ENCODE measurements around the gene CDCA3. TPM values are rescaled to one million over a fixed set of nuclear protein-coding genes. Genes with fewer than 3 reads are reported as not detected.

Gene CDCA3
- total RNA-seq, 1 donor from 2014 or later, result 3.1 TPM

DNA sequence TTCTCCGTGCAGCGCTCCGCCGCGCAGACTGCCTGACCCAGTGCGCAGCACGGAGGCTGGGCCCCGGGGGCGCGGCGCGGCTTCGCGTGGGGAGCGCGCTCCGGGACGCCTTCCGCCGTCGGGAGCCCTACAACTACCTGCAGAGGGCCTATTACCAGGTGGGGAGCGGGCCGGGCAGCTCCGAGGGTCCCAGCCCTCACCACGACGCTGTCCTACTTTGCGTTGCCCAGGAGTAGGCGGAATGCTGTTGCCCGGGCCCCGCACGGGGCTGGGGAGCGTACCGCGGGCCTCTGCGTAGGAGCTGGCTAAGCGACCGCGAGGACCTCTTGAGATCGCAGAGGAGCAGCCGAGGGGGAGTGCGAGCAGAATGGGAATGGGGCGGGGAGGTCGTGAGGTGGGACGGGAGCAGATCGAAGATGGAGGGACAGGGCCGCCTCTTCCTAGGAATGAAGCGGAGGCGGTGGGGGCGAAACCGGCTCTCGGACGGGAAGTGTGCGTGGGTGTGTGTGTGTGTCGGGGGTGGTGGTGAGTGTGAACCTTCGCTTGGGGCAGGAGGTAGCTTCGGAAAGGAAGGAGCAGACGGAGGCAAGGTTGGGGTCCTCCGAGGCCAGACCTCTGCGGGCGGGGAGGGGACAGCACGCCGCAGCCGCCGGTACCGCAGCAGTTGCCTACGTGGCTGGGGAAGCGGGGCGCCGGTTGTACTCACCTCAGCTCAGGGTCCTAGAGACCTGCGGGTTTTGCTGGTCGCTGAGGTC, 22.1 kb downstream of the CDCA3 start:
- H3K4me1 ChIP-seq (ENCODE audit: control insufficient read depth in 3 of 3, insufficient read depth in 3 of 3, low read length in 3 of 3), result peaks cover 22 to 24% (median 23%) of the 10 kb centered on the region in 3 donors
- peaks cover 0 to 7% (median 0%) of the 10 kb centered on the region in 3 donors for H3K36me3 ChIP-seq (ENCODE audit: control insufficient read depth in 3 of 3, insufficient read depth in 3 of 3, low read length in 3 of 3)
- peaks cover 25 to 64% (median 47%) of the 10 kb centered on the region in 3 donors for H3K27me3 ChIP-seq (ENCODE audit: control insufficient read depth in 3 of 3, insufficient read depth in 3 of 3, low read length in 3 of 3)
- peak overlapping the region; percentile 47 for H3K27ac ChIP-seq (ENCODE audit: low read depth, low read length)
- peak overlapping the region; percentile 56 to 79 (median 77) for H3K9ac ChIP-seq (ENCODE audit: low read depth in 1 of 3, low read length in 3 of 3)
- H3K9me3 ChIP-seq (ENCODE audit: control insufficient read depth in 3 of 3, low read length in 3 of 3), result no peaks in the 10 kb centered on the region
- H3K4me3 ChIP-seq (ENCODE audit: low read length in 3 of 3), result peak overlapping the region; percentile 67 to 74 (median 69)

DNA sequence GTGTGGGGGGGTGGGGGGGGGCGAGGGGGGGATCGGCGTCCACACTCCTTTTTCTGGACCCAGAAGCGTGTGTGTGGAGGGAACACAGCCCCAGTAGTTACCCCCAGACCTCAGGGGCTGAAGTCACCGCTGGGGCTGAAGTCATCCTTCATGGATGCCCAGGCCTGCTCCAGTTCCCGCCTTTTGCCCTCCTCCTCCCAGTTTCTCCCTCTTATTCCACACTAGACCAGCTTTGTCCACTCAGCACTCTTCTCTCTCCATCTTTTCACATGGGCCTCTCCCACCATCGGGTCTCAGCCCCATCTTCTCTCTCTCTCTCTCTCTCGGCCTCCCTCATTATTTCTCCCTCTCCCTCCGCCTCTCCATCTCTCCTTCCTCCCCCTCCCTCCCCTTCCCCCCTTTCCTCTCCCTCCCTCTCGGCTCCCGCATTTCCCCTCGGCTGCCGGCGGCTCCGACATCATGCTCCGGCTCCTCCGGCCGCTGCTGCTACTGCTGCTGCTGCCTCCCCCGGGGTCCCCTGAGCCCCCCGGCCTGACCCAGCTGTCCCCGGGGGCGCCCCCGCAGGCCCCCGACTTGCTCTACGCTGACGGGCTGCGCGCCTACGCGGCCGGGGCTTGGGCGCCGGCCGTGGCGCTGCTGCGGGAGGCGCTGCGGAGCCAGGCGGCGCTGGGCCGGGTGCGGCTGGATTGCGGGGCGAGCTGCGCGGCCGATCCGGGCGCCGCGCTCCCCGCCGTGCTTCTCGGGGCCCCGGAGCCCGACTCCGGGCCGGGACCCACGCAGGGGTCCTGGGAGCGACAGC, 22.9 kb downstream of the CDCA3 start, which contains the start of gene P3H3:
TSS of gene P3H3 (plus strand) at position 426 of the 799 bp plus-strand sequence. CDS start at position 460, 34 bp downstream.
- H3K36me3 ChIP-seq (ENCODE audit: control insufficient read depth in 3 of 3, insufficient read depth in 3 of 3, low read length in 3 of 3), result peaks cover 0 to 3% (median 0%) of the 10 kb centered on the region in 3 donors
- no peaks in the 10 kb centered on the region for H3K9me3 ChIP-seq (ENCODE audit: control insufficient read depth in 3 of 3, low read length in 3 of 3)
- H3K27me3 ChIP-seq (ENCODE audit: control insufficient read depth in 3 of 3, insufficient read depth in 3 of 3, low read length in 3 of 3), result peaks cover 29 to 70% (median 52%) of the 10 kb centered on the region in 3 donors
- peak within 1 kb of the TSS; percentile 56 to 79 (median 77) for H3K9ac ChIP-seq (ENCODE audit: low read depth in 1 of 3, low read length in 3 of 3)
- H3K4me3 ChIP-seq (ENCODE audit: low read length in 3 of 3), result peak within 1 kb of the TSS; percentile 69 to 74 (median 69)
- peak within 1 kb of the TSS; percentile 47 for H3K27ac ChIP-seq (ENCODE audit: low read depth, low read length)
- peaks cover 20 to 23% (median 22%) of the 10 kb centered on the region in 3 donors for H3K4me1 ChIP-seq (ENCODE audit: control insufficient read depth in 3 of 3, insufficient read depth in 3 of 3, low read length in 3 of 3)

DNA sequence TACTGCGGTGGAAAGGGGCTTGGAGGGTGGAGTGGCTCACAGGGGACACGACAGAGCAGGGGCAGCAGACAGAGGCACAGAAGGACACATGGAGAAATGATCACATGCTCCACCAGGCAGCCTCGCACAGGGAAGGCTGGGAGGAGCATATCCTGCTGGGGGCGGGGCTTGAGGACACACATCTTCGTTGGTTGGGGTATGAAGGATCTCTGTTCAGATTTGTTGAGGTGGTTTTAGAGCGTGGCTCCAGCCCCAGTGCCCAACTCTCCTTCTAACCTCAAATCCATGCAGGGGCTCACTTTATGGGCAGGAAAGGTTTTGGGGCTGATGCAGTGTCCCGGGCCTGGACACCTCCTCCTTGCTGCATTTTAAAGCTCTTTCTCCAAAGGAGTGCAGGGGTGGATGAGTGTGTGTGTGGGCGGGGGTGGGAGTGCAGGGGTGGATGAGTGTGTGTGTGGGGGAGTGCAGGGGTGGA, 23.6 kb downstream of the CDCA3 start:
- peak overlapping the region; percentile 25 for H3K27ac ChIP-seq (ENCODE audit: low read depth, low read length)
- H3K27me3 ChIP-seq (ENCODE audit: control insufficient read depth in 3 of 3, insufficient read depth in 3 of 3, low read length in 3 of 3), result peaks cover 32 to 76% (median 57%) of the 10 kb centered on the region in 3 donors
- H3K4me3 ChIP-seq (ENCODE audit: low read length in 3 of 3), result peak overlapping the region in 1 of 3 donors; percentile 43
- H3K4me1 ChIP-seq (ENCODE audit: control insufficient read depth in 3 of 3, insufficient read depth in 3 of 3, low read length in 3 of 3), result peaks cover 20 to 24% (median 22%) of the 10 kb centered on the region in 3 donors
- peaks cover 0 to 3% (median 0%) of the 10 kb centered on the region in 3 donors for H3K36me3 ChIP-seq (ENCODE audit: control insufficient read depth in 3 of 3, insufficient read depth in 3 of 3, low read length in 3 of 3)
- H3K9me3 ChIP-seq (ENCODE audit: control insufficient read depth in 3 of 3, low read length in 3 of 3), result no peaks in the 10 kb centered on the region
- peak overlapping the region in 1 of 3 donors; percentile 16 for H3K9ac ChIP-seq (ENCODE audit: low read depth in 1 of 3, low read length in 3 of 3)

DNA sequence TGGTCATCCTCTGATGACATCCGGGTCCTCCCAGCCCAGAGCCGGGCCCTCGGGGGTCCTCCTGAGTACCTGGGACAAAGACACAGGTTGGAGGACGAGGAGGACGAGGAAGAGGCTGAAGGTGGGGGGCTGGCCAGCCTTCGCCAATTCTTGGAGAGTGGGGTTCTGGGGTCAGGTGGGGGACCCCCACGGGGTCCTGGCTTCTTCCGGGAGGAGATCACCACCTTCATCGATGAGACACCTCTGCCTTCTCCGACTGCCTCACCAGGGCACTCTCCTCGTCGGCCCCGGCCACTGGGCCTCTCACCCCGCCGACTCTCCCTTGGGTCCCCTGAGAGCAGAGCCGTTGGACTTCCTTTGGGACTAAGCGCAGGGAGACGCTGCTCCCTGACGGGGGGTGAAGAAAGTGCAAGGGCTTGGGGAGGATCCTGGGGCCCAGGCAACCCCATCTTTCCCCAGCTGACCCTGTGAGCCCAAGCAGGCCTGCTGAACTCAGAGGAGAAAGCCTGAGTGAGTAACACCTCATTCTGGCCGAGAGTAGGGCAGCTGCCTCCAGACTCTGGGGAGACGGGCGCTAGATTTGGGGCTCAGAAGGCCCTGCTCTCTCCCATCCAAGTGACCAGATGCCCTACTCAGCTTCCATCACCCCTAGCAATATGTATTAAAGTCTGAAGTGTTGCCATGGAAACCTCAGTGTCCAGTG, 24.2 kb downstream of the CDCA3 start:
- Histone ChIP-seq H3K9me3 (ENCODE audit: control insufficient read depth in 3 of 3, low read length in 3 of 3) (no peaks in the 10 kb centered on the region), H3K4me3 (ENCODE audit: low read length in 3 of 3) (peak overlapping the region in 1 of 3 donors; percentile 43), H3K9ac (ENCODE audit: low read depth in 1 of 3, low read length in 3 of 3) (peak overlapping the region in 1 of 3 donors; percentile 25), H3K4me1 (ENCODE audit: control insufficient read depth in 3 of 3, insufficient read depth in 3 of 3, low read length in 3 of 3) (peaks cover 25 to 30% (median 28%) of the 10 kb centered on the region in 3 donors), H3K36me3 (ENCODE audit: control insufficient read depth in 3 of 3, insufficient read depth in 3 of 3, low read length in 3 of 3) (peaks cover 0 to 3% (median 0%) of the 10 kb centered on the region in 3 donors), H3K27me3 (ENCODE audit: control insufficient read depth in 3 of 3, insufficient read depth in 3 of 3, low read length in 3 of 3) (peaks cover 36 to 82% (median 63%) of the 10 kb centered on the region in 3 donors), H3K27ac (ENCODE audit: low read depth, low read length) (peak overlapping the region; percentile 25)

DNA sequence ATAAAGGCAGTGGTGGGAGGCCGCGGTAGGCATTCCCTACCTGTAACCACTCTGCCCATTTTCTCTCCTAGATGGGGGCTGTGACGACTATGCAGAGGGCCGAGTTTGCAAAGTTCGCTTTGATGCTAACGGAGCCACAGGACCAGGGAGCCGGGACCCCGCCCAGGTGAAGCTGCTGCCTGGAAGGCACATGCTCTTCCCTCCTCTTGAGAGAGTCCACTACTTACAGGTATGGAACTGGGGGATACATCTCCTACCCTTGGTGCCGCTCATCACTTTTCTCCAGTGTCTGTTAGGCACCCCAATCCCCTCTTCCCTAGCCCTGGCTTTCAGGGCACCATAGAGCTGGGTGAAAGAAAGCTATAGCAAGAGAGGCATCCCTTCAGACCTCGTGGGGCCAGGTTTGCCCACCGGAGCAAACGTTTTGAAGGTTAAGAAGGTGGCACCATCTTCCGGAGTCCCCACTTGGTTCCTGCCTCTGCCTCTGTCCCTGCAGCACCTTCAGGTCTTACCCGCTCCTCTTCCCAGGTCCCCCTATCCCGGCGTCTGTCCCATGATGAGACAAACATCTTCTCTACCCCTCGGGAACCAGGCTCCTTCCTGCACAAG, 24.9 kb downstream of the CDCA3 start:
- Histone ChIP-seq H3K4me1 (ENCODE audit: control insufficient read depth in 3 of 3, insufficient read depth in 3 of 3, low read length in 3 of 3) (peaks cover 28 to 31% (median 31%) of the 10 kb centered on the region in 3 donors), H3K27me3 (ENCODE audit: control insufficient read depth in 3 of 3, insufficient read depth in 3 of 3, low read length in 3 of 3) (peaks cover 36 to 85% (median 65%) of the 10 kb centered on the region in 3 donors)

DNA sequence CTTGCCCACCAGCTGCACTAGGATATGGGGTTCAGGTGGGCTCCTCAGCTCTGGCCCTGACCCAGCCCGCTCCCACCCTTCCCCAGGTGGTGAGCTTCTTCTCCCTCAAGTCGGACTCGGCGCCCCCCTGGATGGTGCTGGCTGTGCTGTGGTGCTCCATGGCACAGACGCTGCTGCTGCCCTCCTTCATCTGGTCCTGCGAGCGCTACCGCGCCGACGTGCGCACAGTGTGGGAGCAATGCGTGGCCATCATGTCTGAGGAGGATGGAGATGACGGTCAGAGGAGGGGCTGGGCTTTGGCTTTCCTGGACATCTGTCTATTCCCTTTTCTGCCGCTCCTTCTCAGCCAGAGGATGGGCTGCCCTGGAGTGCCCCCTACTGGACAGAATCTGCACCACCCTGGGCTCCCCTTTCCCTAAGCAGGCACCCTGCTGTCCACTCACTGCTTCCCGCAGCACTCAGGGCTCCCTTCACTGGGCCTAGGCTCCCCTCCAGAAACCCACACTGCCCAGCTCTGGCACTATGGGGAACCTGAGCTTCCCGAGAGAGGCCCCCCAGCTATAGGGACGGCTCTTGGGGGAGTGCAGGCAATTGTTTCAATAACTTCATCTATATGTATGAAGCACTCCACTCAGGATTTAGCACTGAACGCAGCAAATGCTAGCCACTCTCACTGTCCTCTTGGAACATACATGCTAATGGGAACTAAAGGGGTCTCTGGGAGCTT, 25.5 kb downstream of the CDCA3 start:
- peak overlapping the region in 1 of 3 donors; percentile 33 for H3K9ac ChIP-seq (ENCODE audit: low read depth in 1 of 3, low read length in 3 of 3)
- H3K27ac ChIP-seq (ENCODE audit: low read depth, low read length), result no peak overlapping the region
- H3K27me3 ChIP-seq (ENCODE audit: control insufficient read depth in 3 of 3, insufficient read depth in 3 of 3, low read length in 3 of 3), result peaks cover 36 to 90% (median 69%) of the 10 kb centered on the region in 3 donors
- H3K36me3 ChIP-seq (ENCODE audit: control insufficient read depth in 3 of 3, insufficient read depth in 3 of 3, low read length in 3 of 3), result no peaks in the 10 kb centered on the region
- no peaks in the 10 kb centered on the region for H3K9me3 ChIP-seq (ENCODE audit: control insufficient read depth in 3 of 3, low read length in 3 of 3)
- H3K4me1 ChIP-seq (ENCODE audit: control insufficient read depth in 3 of 3, insufficient read depth in 3 of 3, low read length in 3 of 3), result peaks cover 31 to 36% (median 32%) of the 10 kb centered on the region in 3 donors
- peak overlapping the region in 2 of 3 donors; percentile 38 to 49 for H3K4me3 ChIP-seq (ENCODE audit: low read length in 3 of 3)

More for the DNA sequence above, 24.9 kb downstream of the CDCA3 start:
- Histone ChIP-seq H3K4me3 (ENCODE audit: low read length in 3 of 3) (no peak overlapping the region), H3K27ac (ENCODE audit: low read depth, low read length) (no peak overlapping the region), H3K36me3 (ENCODE audit: control insufficient read depth in 3 of 3, insufficient read depth in 3 of 3, low read length in 3 of 3) (peaks cover 0 to 3% (median 0%) of the 10 kb centered on the region in 3 donors), H3K9ac (ENCODE audit: low read depth in 1 of 3, low read length in 3 of 3) (no peak overlapping the region), H3K9me3 (ENCODE audit: control insufficient read depth in 3 of 3, low read length in 3 of 3) (no peaks in the 10 kb centered on the region)

DNA sequence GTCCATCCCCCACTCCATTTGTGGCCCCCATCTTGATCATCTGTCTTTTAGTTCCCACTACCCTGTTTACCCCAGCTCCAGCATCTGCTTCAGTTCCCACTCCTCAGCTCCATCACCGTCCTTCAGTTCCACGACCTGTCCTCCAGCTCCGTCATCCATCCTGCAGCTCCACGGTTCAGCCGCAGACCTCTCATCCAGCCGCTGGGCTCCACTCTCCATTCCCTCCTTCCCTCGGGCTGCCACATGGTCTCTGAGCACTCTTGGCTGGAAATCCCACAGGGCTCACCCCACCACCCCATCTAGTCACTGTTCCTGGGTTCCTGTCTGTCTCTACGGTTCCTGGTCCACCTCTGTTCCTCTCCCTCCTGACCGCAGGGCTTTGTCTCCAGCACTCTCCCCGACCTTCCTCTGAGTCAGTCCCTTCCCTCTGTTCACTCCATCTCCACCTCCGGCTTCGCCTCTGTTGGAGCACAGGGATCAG, 26.1 kb downstream of the CDCA3 start:
- H3K4me1 ChIP-seq (ENCODE audit: control insufficient read depth in 3 of 3, insufficient read depth in 3 of 3, low read length in 3 of 3), result peaks cover 31 to 36% (median 32%) of the 10 kb centered on the region in 3 donors
- no peak overlapping the region for H3K27ac ChIP-seq (ENCODE audit: low read depth, low read length)
- no peak overlapping the region for H3K4me3 ChIP-seq (ENCODE audit: low read length in 3 of 3)
- peaks cover 36 to 89% (median 69%) of the 10 kb centered on the region in 3 donors for H3K27me3 ChIP-seq (ENCODE audit: control insufficient read depth in 3 of 3, insufficient read depth in 3 of 3, low read length in 3 of 3)
- H3K9ac ChIP-seq (ENCODE audit: low read depth in 1 of 3, low read length in 3 of 3), result peak overlapping the region in 1 of 3 donors; percentile 33
- H3K36me3 ChIP-seq (ENCODE audit: control insufficient read depth in 3 of 3, insufficient read depth in 3 of 3, low read length in 3 of 3), result no peaks in the 10 kb centered on the region
- no peaks in the 10 kb centered on the region for H3K9me3 ChIP-seq (ENCODE audit: control insufficient read depth in 3 of 3, low read length in 3 of 3)

DNA sequence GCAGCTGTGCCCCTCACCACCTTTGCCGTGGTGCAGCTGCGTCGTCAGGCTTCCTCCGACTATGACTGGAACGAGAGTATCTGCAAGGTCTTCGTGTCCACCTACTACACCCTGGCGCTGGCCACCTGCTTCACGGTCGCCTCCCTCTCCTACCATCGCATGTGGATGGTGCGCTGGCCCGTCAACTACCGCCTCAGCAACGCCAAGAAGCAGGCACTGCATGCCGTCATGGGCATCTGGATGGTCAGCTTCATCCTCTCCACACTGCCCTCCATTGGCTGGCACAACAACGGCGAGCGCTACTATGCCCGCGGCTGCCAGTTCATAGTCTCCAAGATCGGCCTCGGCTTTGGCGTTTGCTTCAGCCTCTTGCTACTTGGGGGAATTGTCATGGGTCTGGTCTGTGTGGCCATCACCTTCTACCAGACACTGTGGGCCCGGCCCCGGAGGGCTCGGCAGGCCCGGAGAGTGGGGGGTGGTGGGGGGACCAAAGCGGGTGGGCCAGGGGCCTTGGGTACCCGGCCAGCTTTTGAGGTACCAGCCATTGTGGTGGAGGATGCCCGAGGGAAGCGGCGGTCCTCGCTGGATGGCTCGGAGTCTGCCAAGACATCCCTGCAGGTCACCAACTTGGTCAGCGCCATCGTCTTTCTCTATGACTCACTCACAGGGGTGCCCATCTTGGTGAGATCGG, 26.9 kb downstream of the CDCA3 start:
- Histone ChIP-seq H3K27ac (ENCODE audit: low read depth, low read length) (no peak overlapping the region), H3K36me3 (ENCODE audit: control insufficient read depth in 3 of 3, insufficient read depth in 3 of 3, low read length in 3 of 3) (no peaks in the 10 kb centered on the region), H3K9ac (ENCODE audit: low read depth in 1 of 3, low read length in 3 of 3) (no peak overlapping the region), H3K4me3 (ENCODE audit: low read length in 3 of 3) (no peak overlapping the region), H3K9me3 (ENCODE audit: control insufficient read depth in 3 of 3, low read length in 3 of 3) (no peaks in the 10 kb centered on the region), H3K4me1 (ENCODE audit: control insufficient read depth in 3 of 3, insufficient read depth in 3 of 3, low read length in 3 of 3) (peaks cover 29 to 33% (median 31%) of the 10 kb centered on the region in 3 donors), H3K27me3 (ENCODE audit: control insufficient read depth in 3 of 3, insufficient read depth in 3 of 3, low read length in 3 of 3) (peaks cover 36 to 84% (median 66%) of the 10 kb centered on the region in 3 donors)

Measured in skeletal muscle tissue (tissue), 4 donors.